IMR-90 (cell line): ENCODE results near the gene MYCBP2. TPM values are rescaled to one million over a fixed set of nuclear protein-coding genes. Genes with fewer than 3 reads are reported as not detected.
"Not testable (repeated sequence)": the region's sequence is repeated elsewhere in the genome, so short reads cannot be mapped to it uniquely, and the experiment has no call there.

Source experiments
- ATAC-seq: fragments of 200-7000 bp; cut with Tn5 transposase; 2 replicates; pipeline ENCODE4 v1.9.1; 2020; ENCODE audit warnings: low read depth, mild to moderate bottlenecking, moderate library complexity
- BruUV-seq: library from RNA; stranded (reverse); fragments of 400-500 nt; replicated peaks from 2 replicates; lab custom pipeline; 2021; lab: Mats Ljungman, UMichigan
- CTCF ChIA-PET: fragments of 300-600 bp; formaldehyde crosslinking; extraction: SDS; loops from one replicate; lab custom pipeline; 2021; ENCODE audit warnings: antibody characterized with exemption; lab: Yijun Ruan, JAX
- POLR2A ChIA-PET: fragments of 300-600 bp; sonication (Branson Sonifier 250); formaldehyde crosslinking; loops from one replicate; lab custom pipeline; 2022; ENCODE audit warnings: antibody characterized with exemption; ENCODE audit not compliant: unreplicated experiment; lab: Charles Lee
- DNase-seq: peaks from one replicate; pipeline ENCODE4 v3.0.0; 2013
- H2AFZ ChIP-seq: replicated peaks from 2 replicates; pipeline ENCODE3; 2013; ENCODE audit warnings: low read length, mild to moderate bottlenecking; ENCODE audit not compliant: poor library complexity
- H2AK5ac ChIP-seq: 2 replicates; pipeline ENCODE4 v1.6.1; 2013; ENCODE audit warnings: low read depth, low read length, inconsistent platforms
- H2AK9ac ChIP-seq: replicated peaks from 2 replicates; pipeline ENCODE3; 2013; ENCODE audit warnings: mild to moderate bottlenecking, low read depth, low read length, moderate library complexity; ENCODE audit not compliant: poor library complexity
- H2BK120ac ChIP-seq: 2 replicates; pipeline ENCODE4 v1.6.1; 2013; ENCODE audit warnings: low read depth, low read length, inconsistent platforms
- H2BK15ac ChIP-seq: 3 replicates; pipeline ENCODE4 v1.6.1; 2013; ENCODE audit warnings: low read depth, low read length, inconsistent platforms
- H2BK20ac ChIP-seq: 2 replicates; pipeline ENCODE4 v1.6.1; 2013; ENCODE audit warnings: low read depth, mild to moderate bottlenecking, inconsistent platforms, low read length, moderate library complexity
- H2BK5ac ChIP-seq: 2 replicates; pipeline ENCODE4 v1.6.1; 2013; ENCODE audit warnings: mild to moderate bottlenecking, low read depth, low read length, inconsistent platforms; ENCODE audit not compliant: poor library complexity, severe bottlenecking
- H3K14ac ChIP-seq: replicated peaks from 2 replicates; pipeline ENCODE4 v1.6.1; 2013; ENCODE audit warnings: low read depth, low read length, inconsistent platforms
- H3K18ac ChIP-seq: 2 replicates; pipeline ENCODE4 v1.6.1; 2013; ENCODE audit warnings: low read depth, low read length, control low read depth
- H3K23ac ChIP-seq: 2 replicates; pipeline ENCODE4 v1.6.1; 2013; ENCODE audit warnings: low read depth, low read length, inconsistent platforms
- H3K27ac ChIP-seq: 2 replicates; pipeline ENCODE4 v1.5.1; 2013; ENCODE audit warnings: mild to moderate bottlenecking, control low read depth, low read length; ENCODE audit not compliant: insufficient read depth
- H3K27me3 ChIP-seq: 2 replicates; pipeline ENCODE4 v1.6.1; 2013; ENCODE audit warnings: low read length; ENCODE audit not compliant: control insufficient read depth, insufficient read depth
- H3K36me3 ChIP-seq: 2 replicates; pipeline ENCODE4 v1.6.1; 2013; ENCODE audit warnings: low read length, mixed read lengths; ENCODE audit not compliant: control insufficient read depth, insufficient read depth
- H3K4ac ChIP-seq: 2 replicates; pipeline ENCODE4 v1.6.1; 2013; ENCODE audit warnings: low read depth, low read length, inconsistent platforms
- H3K4me1 ChIP-seq: 2 replicates; pipeline ENCODE4 v1.6.1; 2013; ENCODE audit warnings: low read length, mixed read lengths; ENCODE audit not compliant: control insufficient read depth, insufficient read depth
- H3K4me2 ChIP-seq: 2 replicates; pipeline ENCODE4 v1.6.1; 2013; ENCODE audit warnings: low read depth, mild to moderate bottlenecking, control low read depth, low read length, moderate library complexity
- H3K4me3 ChIP-seq: 2 replicates; pipeline ENCODE4 v1.5.1; 2013; ENCODE audit warnings: low read depth, mild to moderate bottlenecking, control low read depth, low read length, moderate library complexity; ENCODE audit not compliant: insufficient read depth
- H3K56ac ChIP-seq: 2 replicates; pipeline ENCODE4 v1.6.1; 2013; ENCODE audit warnings: low read length, inconsistent platforms; ENCODE audit not compliant: insufficient read depth; ENCODE audit errors: extremely low read depth
- H3K79me1 ChIP-seq, 2 experiments: 2 replicates each; pipeline ENCODE4 v1.6.1; 2013; ENCODE audit warnings: low read length in 2 of 2, inconsistent platforms in 1 of 2, low read depth in 1 of 2
- H3K9ac ChIP-seq: 2 replicates; pipeline ENCODE4 v1.6.1; 2013; ENCODE audit warnings: low read depth, low read length, control low read depth
- H3K9me1 ChIP-seq: 2 replicates; pipeline ENCODE4 v1.6.1; 2013; ENCODE audit warnings: low read length, inconsistent platforms; ENCODE audit not compliant: insufficient read depth
- H3K9me3 ChIP-seq: 2 replicates; pipeline ENCODE4 v1.6.1; 2013; ENCODE audit warnings: low read length; ENCODE audit not compliant: control insufficient read depth, insufficient read depth
- H4K20me1 ChIP-seq: 2 replicates; pipeline ENCODE4 v1.6.1; 2013; ENCODE audit warnings: low read length, inconsistent platforms; ENCODE audit not compliant: insufficient read depth
- H4K5ac ChIP-seq: 2 replicates; pipeline ENCODE4 v1.6.1; 2013; ENCODE audit warnings: mild to moderate bottlenecking, low read depth, low read length, control low read depth
- H4K8ac ChIP-seq, 2 experiments: 2 replicates each; pipeline ENCODE4 v1.6.1; 2013; ENCODE audit warnings: low read depth in 2 of 2, low read length in 2 of 2, control low read depth in 1 of 2, inconsistent platforms in 1 of 2
- H4K91ac ChIP-seq: 2 replicates; pipeline ENCODE4 v1.6.1; 2013; ENCODE audit warnings: low read depth, low read length, inconsistent platforms; ENCODE audit not compliant: insufficient read depth
- CEBPB ChIP-seq: IDR thresholded peaks from 2 replicates; pipeline ENCODE4 v1.6.1; 2012; ENCODE audit warnings: low read depth, low read length, improper control_type of control experiment
- CHD1 ChIP-seq: IDR thresholded peaks from 2 replicates; pipeline ENCODE4 v1.6.1; 2012; ENCODE audit warnings: low read depth, low read length, improper control_type of control experiment
- ELK1 ChIP-seq: fragments of 150-350 bp; IDR thresholded peaks from 2 replicates; pipeline ENCODE4 v1.6.1; 2016; ENCODE audit warnings: low read depth, mild to moderate bottlenecking, low read length, moderate library complexity, borderline replicate concordance
- FOS ChIP-seq: fragments of 150-350 bp; IDR thresholded peaks from 2 replicates; pipeline ENCODE4 v1.6.1; 2016; ENCODE audit warnings: low read depth, low read length
- RCOR1 ChIP-seq: IDR thresholded peaks from 2 replicates; pipeline ENCODE4 v1.6.1; 2012; ENCODE audit warnings: mild to moderate bottlenecking, low read length, improper control_type of control experiment; ENCODE audit not compliant: insufficient replicate concordance
- RFX5 ChIP-seq: IDR thresholded peaks from 2 replicates; pipeline ENCODE4 v1.8.0; 2012; ENCODE audit warnings: low read depth, mild to moderate bottlenecking, low read length, moderate library complexity
- WGBS, 2 experiments: methylation state at CpG; one replicate each; pipeline versions ENCODE4 v1.1.5 to v1.1.7; 2013; ENCODE audit warnings: missing lambda C conversion rate in 2 of 2; ENCODE audit not compliant: insufficient read length in 1 of 2; ENCODE audit errors: extremely low coverage in 2 of 2; 5-methylcytosine and 5-hydroxymethylcytosine counted together
- dilution Hi-C: fragments of 300-500 bp; cut with HindIII; formaldehyde crosslinking; loops from one replicate; pipeline ENCODE4 v1.14.3; 2018; ENCODE audit warnings: low sequenced_read_pairs; ENCODE audit not compliant: unreplicated experiment
- in situ Hi-C: fragments of 300-500 bp; cut with MboI; formaldehyde crosslinking; loops from 3 replicates; pipeline ENCODE4 v1.14.3; 2019; ENCODE audit warnings: low sequenced_read_pairs, inconsistent platforms, mixed read lengths
- intact Hi-C: fragments of 100-400 bp; cut with micrococcal nuclease; formaldehyde crosslinking; loops from 2 replicates; pipeline ENCODE4 v1.10.0; 2022
- polyA plus RNA-seq, 3 experiments: library from polyadenylated mRNA; depleted of rRNA; stranded (reverse); fragments of >200 nt; gene quantifications; 2 replicates each; pipeline ENCODE4 v1.2.3, GENCODE V29; 2012; ENCODE audit warnings: low replicate concordance in 1 of 3
- total RNA-seq: library from RNA; depleted of rRNA; stranded (reverse); fragments of >200 nt; gene quantifications from 2 replicates; pipeline ENCODE4 v1.2.3, GENCODE V29; 2012

The MYCBP2 gene
- total and polyA plus RNA-seq, 2 of the 4 experiments (the other 2 are of a cell fraction), result 20.1 to 43.2 TPM

DNA sequence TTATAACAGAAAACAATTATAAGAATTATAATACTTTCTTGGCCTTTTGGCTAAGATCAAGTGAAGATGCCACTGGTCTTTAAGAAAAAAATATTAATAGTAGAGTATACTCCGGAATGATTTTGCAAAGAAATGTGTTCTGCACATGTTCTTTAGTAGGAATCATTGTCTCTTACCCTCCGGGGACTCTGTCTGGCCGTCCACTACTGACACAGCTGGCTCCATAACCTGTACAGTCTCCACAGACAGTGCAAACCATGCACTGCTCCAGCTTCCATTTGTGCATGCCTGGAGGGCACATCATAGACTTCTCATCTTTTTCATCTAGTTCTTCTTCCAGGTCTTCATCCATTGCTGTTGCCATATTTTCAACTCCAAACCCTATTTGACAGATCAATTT, 75.9 kb downstream of the MYCBP2 start:
- in situ Hi-C loops, result no loop called here

DNA sequence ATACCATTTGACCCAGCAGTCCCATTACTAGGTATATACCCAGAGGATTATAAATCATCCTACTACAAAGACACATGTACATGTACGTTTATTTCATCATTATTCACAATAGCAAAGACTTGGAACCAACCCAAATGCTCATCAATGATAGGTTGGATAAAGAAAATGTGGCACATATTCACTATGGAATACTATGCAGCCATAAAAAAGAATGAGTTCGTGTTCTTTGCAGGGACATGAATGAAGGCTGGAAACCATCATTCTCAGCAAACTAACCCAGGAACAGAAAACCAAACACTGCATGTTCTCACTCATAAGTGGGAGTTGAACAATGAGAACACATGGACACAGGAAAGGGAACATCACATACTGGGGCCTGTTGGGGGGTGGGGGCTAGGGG, 81.7 kb downstream of the MYCBP2 start:
- dilution Hi-C loops, H3K9ac ChIP-seq, H3K18ac ChIP-seq, H3K36me3 ChIP-seq, H3K9me1 ChIP-seq, CTCF ChIA-PET, H2BK15ac ChIP-seq, H4K8ac ChIP-seq, ATAC-seq, H3K4me3 ChIP-seq, in situ Hi-C loops, H3K27ac ChIP-seq, H3K4me1 ChIP-seq, H3K4ac ChIP-seq, H4K91ac ChIP-seq, intact Hi-C loops, POLR2A ChIA-PET, BruUV-seq, H2AFZ ChIP-seq, H2BK5ac ChIP-seq, H4K5ac ChIP-seq, H3K27me3 ChIP-seq, H3K56ac ChIP-seq, H2BK120ac ChIP-seq, H3K9me3 ChIP-seq, H3K23ac ChIP-seq, H3K14ac ChIP-seq, H2BK20ac ChIP-seq, H2AK5ac ChIP-seq, DNase-seq, H3K4me2 ChIP-seq, H2AK9ac ChIP-seq, H3K79me1 ChIP-seq, H4K20me1 ChIP-seq: not testable (repeated sequence)
- WGBS, 2 experiments, result no CpG with 5 or more reads among the region's 2 CpGs

More for the DNA sequence above, 75.9 kb downstream of the MYCBP2 start:
- H4K8ac ChIP-seq, result no peak overlapping the region
- H2AK9ac ChIP-seq, result no peak overlapping the region
- DNase-seq, result no peak
- no peak overlapping the region for H3K9ac ChIP-seq
- ATAC-seq, result no peak
- H3K27me3 ChIP-seq, result no peaks in the 10 kb centered on the region
- no peak overlapping the region for H3K4ac ChIP-seq
- no peak overlapping the region for H4K91ac ChIP-seq
- no peaks in the 10 kb centered on the region for H3K9me3 ChIP-seq
- no peak overlapping the region for H4K5ac ChIP-seq
- CTCF ChIA-PET, result no interaction called here
- intact Hi-C loops, result no loop called here
- no peak overlapping the region for H2BK120ac ChIP-seq
- H3K4me1 ChIP-seq, result no peaks in the 10 kb centered on the region
- TF ChIP-seq RFX5, result no peak
- TF ChIP-seq ELK1, result no peak
- no peak for TF ChIP-seq CHD1
- no peak for TF ChIP-seq RCOR1
- no peak for TF ChIP-seq CEBPB
- no peak for TF ChIP-seq FOS
- H2AFZ ChIP-seq, result no peak overlapping the region
- no peaks in the 10 kb centered on the region for H3K79me1 ChIP-seq
- POLR2A ChIA-PET, result no interaction called here
- no peak overlapping the region for H3K18ac ChIP-seq
- H3K56ac ChIP-seq, result no peak overlapping the region
- H3K4me2 ChIP-seq, result no peak overlapping the region
- no peak overlapping the region for H3K27ac ChIP-seq
- no peak overlapping the region for H2BK15ac ChIP-seq
- no peaks in the 10 kb centered on the region for H4K20me1 ChIP-seq
- WGBS, 2 experiments, result 100% methylated on average over 2 of the region's 3 CpGs; no CpG with 5 or more reads in 1 of the 2 experiments
- H2BK5ac ChIP-seq, result no peak overlapping the region
- dilution Hi-C loops, result no loop called here
- no peak overlapping the region for H3K14ac ChIP-seq
- H3K4me3 ChIP-seq, result no peak overlapping the region
- peaks cover 3% of the 10 kb centered on the region for H3K36me3 ChIP-seq
- H2AK5ac ChIP-seq, result no peak overlapping the region
- H3K23ac ChIP-seq, result no peak overlapping the region
- no TSS peak for BruUV-seq
- H2BK20ac ChIP-seq, result no peak overlapping the region
- no peaks in the 10 kb centered on the region for H3K9me1 ChIP-seq
